CD4-positive, alpha-beta T cell treated with Interleukin-4 for 1 hour (primary cell): ENCODE measurements around the gene ADAMTSL2.
A peak's percentile ranks its signal among the peaks of the same experiment; 100 is the strongest.

Experiments used
- DNase-seq, 2 donors: peaks; one replicate each; pipeline ENCODE4 v3.0.0-alpha.2; 2020 to 2022

Gene ADAMTSL2

GRCh38 chr9:133609311-133610098, 75.0 kb downstream of the ADAMTSL2 start, which contains the start of gene FAM163B:
Gene FAM163B (minus strand): TSS chr9:133609389. CDS start chr9:133580223, 29,166 bp downstream.
- no peak for DNase-seq

GRCh38 chr9:133610845-133611244, 76.3 kb downstream of the ADAMTSL2 start:
- DNase-seq, result no peak

DNA sequence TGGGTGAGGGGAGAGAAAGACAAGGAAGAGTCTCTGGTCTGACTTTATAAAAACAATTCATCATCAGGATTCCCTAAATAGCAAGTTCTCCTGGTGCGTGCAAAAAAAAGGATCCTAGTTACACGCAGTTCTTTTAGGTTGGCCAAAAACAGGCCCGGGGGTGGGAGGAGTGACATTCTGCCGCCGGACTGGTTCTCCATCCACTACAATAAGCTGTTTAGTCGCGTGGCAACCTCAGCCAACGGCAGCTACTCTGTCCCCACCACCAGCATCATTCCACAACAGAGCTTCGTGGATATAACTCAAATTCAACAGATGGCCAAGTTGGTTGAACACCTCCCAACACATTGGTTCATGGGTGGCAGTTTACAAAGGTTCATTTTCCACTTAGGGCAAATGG, 77.5 kb downstream of the ADAMTSL2 start:
- no peak for DNase-seq

- DNase-seq, result no peak
These were observed 78.3 kb downstream of the ADAMTSL2 start for GRCh38 chr9:133612816-133613215.

GRCh38 chr9:133613432-133613831, 78.9 kb downstream of the ADAMTSL2 start:
- no peak for DNase-seq

GRCh38 chr9:133614056-133614455, 79.6 kb downstream of the ADAMTSL2 start:
- no peak for DNase-seq

- DNase-seq, result no peak
These were observed 80.2 kb downstream of the ADAMTSL2 start for GRCh38 chr9:133614678-133615077.

DNA sequence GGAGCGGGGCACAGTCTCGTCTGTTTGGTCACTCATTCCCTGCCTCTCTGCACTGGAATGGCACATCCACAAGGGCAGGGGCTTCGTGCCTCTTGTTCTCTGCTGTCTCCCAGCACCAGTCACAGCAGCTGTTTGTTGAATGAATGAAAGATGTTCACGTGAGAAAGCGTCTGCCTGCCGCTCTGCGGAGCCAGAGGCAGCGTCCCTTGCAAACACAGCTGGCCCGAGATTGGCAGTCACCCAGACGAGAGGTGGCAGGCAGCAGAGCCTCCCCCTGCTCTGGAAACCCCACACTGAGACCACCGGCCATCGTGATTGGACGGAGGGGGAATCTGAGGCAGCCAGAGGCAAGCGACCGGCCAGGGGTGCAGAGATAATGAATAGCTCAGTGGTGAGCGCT, 80.7 kb downstream of the ADAMTSL2 start:
- DNase-seq, result no peak

DNA sequence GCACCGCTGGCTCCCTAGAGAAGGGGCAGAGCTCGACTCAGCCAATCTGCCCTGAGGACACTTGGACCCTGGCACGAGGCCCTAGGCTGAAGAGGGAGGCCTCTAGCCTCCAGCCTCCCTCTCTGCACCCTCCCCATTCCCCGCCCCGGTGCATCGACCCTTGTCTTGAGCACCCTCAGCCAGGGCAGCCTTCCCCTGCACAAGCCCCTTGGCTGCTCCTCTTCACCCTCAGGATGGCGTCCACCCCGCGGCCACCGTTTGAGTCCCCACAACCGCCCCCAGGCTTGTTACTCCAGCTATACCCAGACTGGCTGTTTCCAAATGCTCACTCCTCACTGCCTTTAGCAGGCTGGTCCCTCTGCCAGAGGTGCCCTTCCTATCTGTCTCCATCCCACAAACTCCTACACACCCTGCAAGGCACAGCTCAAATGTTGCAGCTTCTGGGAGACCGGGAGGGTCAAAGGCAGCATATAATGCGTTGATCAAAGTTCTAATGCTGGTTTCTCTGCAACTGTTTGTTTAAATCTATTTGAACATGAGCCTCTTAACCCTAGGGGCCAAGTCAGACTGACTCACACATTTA, 81.2 kb downstream of the ADAMTSL2 start:
- DNase-seq, result no peak

DNA sequence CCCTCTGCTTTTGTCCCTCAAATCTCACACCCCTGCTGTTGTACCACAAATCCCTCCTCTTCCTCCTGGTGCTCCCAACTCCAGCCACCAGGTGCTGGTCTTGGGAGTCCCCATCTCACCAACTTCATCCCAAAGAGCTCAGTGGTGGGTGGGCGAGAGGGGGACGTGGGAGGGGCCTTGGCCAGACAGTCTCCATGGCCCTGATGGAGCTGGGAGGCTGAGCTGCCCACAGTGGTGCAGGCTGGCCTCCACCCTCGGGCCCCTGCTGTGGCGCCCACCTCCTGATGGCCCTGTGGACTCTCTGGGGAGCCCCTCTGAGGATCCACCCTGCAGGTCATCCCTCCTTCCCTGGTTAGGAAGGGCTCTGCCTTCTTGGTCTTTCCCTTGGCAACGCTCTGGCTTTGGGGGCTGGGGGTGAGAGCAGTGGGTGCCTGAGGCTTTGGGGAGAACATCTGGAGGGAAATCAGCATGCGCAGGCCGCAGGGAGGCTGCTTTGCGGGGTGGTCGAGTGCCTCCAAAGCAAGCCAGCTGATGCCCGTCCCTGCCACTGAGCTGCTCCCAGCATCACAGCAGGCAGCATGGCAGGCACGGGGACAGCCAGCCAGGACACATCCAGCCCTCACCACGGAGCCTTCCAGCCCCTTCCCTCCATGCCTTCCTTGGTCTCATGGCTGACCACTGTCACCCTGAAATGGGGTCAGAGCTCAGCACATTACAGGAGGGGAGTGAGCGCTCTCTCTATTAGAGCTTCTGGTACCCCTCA, 82.3 kb downstream of the ADAMTSL2 start:
- DNase-seq, result no peak

DNA sequence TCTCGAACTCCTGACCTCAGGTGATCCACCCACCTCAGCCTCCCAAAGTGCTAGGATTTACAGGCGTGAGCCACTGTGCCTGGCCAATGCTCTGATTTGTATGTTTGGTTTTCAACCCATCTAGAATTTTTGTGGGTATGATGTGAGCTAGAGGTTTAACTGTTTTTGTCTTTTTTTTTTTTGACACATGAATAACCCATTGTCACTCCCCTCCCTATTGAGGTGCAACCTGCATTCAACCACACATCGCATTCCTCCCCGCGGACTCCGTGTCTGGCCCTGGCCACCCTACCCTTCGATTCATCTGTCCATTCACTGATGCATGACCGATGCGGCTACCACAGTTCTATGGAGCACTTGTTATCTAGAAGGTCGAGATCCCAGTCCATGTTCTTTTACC, 84.2 kb downstream of the ADAMTSL2 start:
- DNase-seq, result no peak

DNA sequence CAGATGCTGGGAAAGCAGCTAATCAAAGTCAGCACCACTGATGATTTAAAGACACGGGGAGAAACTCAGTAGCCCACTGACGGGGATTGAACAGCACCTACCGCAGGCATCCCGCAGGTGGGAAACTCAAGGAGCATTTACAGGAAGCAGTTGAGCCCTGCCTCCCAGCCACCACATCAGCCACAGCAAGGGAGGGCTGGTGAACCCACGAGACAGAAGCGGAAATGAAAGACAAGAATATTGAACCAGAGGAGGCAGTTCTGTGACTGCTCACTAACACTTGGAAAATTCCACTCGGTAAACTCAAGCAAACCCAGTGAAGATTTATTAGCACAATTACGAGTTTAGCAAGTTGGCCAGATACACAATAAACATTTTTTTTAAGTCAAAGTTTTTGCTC, 85.3 kb downstream of the ADAMTSL2 start:
- DNase-seq, result peak; percentile 46 to 50

GRCh38 chr9:133621725-133622267, 87.3 kb downstream of the ADAMTSL2 start:
- no peak for DNase-seq

DNA sequence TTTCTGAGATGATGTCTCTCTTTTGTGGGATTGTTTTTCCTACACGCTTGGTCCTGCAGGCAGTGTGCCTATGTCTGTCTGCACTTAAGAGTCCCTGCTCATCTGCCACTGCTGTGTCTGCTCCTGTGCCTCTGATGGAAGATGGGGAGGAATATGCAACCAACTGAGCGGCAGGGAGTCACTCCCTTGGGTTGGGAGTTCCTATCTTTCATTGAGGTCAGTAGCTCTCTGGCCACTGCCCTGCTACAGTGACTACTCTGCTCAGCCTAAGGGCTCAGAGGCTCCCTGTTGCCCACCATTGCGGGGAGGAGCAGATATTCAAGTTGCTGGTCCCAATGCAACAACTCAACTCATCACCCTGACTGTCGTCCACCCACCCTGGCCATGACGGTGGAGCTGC, 88.1 kb downstream of the ADAMTSL2 start:
- no peak for DNase-seq
